GM18511 (cell line): ENCODE data around the gene SF1.

Experiments
- ATAC-seq: cut with Tn5 transposase; IDR thresholded peaks from one replicate; pipeline ENCODE4 v1.9.1; 2021; ENCODE audit warnings: mild to moderate bottlenecking, moderate library complexity; ENCODE audit not compliant: unreplicated experiment

SF1 gene

DNA sequence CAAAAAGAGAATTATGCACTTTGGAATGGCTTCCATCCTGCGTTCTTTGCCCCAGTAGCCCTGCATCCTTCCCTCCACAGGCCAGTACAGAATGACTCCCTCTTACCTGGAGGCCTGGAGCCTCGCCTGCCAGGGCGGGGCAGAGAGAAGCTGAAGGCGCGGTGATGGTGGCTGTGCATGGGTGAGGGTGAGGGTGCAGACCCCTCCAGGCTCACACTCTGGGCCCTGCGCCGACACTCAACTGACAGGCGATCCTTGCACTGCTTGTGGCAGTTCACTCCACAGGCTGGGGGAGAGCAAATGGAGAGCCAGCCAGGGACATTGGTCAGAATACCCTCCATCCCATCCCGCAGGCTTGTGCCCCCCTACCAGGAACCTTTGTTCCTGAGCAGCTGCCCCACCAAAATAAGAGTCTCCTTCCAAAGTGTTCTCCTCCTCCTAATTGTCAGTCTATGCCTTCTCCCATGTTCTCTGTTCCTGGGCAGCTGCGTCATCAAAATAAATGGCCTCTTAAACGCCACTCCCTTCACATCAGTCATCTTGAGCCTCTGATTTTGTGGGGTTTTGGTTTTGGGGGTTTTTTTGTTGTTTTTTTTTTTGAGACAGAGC is 49.5 kb downstream of the SF1 start:
- ATAC-seq = no peak

DNA sequence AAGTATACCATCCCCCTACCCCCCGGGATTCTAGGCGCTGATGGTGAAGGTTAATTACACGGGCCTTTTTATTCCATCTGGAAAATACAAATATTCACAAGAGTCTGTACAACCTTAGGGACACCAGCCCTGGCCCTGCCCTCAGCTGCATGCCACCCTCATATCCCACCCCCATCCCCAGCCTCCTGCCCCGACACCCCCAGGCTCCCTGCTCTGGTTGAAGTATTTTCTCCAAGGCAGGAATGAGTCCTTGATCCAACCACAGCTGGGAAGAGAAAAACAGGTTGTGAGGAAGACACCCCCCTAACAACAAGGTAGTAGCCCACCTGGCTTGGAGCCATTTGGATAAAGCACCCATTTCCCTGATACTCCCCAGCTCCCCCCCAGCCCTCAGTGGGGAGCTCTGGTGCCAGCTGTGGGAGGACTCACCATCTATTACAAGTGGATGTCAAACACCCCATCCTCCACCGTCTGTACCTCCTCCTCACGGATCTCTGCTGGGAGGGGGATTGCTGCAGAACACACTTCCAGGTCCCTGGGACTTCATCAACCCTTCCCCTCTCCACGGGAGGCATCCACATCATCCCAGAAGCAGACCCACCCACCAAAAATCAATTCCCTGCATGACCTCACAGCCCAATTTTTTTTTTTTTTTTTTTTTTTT is 51.3 kb downstream of the SF1 start:
- no peak for ATAC-seq

- no peak for ATAC-seq
Observed at GRCh38 chr11:64726211-64726641, 52.1 kb downstream of the SF1 start.

DNA sequence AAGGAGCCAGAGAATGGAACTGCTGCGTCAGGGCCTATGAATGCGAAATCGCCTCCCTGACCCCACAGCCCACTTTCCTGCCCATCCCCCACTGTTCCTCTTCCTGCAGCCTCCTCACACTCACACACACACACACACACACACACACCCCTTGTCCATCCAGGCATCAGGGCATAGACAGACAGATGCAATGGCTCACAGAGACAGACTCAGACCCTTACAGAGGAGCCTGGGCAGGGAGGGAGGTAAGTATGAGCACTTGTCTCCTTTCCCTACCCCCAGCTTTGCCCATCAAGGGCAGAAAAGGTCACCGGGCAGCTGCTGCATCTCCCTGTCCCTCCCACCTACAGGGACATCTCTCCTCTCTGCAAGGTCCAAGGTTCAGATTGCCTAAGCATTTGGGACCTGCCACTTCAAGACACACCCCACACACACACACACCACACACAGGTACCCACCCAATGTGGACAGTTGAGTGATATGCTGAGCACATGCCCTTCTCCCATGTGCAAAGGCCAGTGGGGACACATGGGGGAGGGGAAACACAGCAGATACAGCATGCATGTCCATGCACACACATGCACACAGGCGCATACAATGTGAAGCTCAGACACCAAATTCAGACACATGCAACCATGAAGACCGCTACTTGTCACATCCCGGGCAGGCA is 53.3 kb downstream of the SF1 start:
- no peak for ATAC-seq

- no peak for ATAC-seq
Observed at GRCh38 chr11:64723907-64724862, 54.2 kb downstream of the SF1 start.

DNA sequence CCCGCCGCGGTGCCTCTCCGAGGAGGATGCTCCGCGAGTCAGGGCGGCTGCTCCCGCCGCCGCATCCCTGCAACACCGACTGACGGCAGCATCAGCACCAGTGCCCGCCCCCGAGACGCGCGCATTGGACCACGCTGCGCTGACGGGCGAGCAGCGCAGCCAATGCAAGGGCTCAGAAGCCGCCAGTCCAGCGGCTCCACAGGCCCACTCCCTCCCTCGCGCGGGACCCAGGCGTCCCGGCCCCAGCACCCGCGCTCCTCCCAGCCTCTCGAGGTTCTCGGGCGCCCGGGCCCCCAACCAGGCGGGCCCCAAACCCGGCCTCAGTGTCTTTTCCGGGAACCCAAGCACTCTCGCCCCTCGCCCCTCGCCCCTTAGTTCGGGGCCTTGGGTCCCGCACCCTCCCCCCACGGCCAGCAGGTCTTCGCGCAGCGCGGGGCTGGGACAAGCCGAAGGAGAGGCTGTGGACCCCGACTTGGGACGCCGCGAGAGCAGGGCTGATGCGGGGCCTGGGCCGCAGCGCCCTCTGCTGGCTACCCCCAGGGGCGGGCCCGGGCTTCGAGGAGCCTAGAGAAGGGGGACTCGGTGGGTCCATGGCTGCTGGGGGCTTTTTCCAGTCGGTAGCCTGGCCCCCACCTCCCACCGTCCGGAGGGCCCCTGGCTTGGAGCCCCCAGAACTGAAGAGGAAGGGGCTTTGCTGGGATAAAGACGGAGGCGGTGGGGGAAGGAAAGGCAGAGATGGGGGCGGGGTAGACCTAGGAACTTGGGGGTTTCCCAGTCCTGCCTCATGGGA is 55.0 kb downstream of the SF1 start, which contains the start of gene NRXN2:
Gene NRXN2, minus strand, starts transcription at position 81 of the 790 bp plus-strand sequence. CDS start 9,498 bp downstream, outside the sequence.
- ATAC-seq = peak; percentile 94

DNA sequence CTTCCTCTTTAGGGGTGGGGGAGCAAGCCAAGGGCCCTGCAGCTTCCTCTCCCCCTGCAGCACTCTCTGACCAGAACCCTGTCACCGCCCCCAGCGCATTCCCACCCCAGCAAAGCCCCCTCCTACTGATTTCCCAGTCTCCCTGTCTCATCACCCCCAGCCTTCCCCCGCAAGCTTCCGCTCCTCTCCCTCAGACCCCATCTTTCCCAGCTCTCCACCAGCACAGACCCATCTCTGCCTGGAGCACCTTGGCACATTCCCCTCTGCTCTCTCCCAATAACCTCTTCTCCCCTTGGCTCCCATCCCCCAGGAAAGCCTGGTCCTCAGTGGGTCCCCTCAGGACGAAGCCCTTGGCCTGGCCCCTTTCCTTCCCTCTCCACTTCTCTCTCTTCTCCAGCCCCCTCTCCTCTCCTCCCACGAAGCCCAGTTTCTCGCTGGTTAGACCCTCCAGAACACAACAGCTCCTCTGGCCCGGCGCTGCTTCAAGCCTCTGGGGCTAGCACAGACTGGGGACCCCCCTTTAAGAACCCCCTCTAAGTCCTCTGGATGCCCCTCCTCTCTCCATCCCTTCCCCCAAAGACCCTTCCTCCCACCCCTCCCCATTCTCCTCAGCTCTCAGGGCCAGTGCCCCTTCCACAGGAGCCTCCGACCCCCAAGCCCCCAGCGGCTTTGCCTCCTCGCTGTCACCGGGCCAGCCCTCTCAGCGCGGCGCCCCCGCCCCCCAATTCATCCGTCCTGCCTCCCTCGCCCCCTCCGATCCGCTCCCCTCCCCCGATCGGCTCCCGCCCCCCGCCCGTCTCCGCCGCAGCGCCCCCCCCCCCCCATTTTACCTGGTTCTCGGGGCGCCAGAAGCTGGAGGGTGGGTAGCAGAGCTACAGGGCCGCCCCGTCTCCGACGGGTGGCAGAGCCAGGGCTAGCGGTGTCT is 55.9 kb downstream of the SF1 start:
- ATAC-seq = no peak

DNA sequence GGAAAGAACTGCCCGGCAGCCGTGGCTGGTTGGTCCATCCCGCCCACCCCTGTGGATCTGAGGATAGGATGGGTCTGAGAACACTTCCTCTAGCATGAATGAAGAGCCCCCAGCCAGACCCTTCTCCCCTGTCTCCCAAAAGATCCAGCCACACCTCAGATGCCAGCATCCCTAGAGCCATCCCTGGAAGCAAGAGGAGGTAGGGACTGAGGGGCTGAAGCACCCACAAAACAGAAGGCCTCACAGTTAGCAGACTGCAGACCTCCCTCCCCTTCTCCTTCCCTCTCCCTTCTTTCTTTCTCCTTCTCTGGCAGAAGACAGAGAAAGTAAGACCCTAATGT is 57.0 kb downstream of the SF1 start:
- ATAC-seq = no peak

DNA sequence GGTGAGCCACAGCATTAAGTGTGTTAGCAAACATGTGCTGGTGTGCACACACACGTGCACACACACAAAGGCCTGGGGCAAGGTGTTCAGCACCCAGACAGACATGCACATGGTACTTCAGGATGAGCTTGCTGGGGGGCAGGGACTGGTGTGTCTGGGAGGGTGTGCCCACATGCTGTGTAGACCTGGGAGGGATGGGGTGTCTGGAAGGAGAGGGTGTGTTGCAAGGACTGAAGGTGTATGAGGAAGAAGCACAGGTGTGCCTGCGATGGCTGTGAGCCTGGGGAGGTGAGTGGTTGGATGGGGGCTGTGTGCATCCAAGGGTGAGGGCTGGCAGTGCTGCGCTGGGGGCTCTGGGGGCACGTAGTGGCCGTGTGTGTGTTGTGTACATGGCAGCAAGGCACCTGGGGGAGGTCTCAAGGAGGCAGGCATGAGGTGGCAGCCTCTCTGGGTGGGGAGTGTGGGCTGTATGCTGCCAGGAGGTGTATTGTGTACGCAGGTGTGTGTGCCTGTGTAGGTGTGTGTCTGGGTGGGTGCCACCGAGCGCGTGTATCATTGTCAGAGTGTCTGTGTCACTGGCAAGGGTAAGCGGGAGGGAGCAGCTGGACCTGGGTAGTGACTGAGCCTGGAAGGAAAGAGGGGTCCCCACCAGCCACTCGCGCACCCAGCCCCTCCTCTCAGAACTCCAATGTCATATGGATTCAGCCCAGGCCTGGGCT is 57.5 kb downstream of the SF1 start:
- ATAC-seq = no peak

DNA sequence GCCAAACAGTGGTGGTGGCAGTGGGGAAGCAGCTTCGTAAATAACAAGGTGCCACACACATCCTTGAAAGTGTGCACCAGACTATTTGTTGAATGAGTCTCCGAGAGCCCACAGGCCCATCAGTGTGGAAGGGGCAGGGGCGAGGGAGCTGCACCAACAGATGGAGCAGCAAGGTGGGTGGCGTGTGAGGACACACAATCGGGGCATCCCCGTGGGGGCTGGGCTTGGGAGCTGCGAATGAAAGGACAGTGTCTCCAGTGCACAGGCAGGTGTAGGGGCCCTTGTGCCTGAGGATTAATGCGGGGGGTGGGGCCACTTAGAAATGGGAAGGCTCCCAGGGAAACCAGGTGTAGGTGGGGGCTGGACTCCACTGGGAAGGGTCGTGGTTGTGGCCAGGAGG is 58.2 kb downstream of the SF1 start:
- ATAC-seq = no peak

- no peak for ATAC-seq
Observed at GRCh38 chr11:64719406-64719805, 58.9 kb downstream of the SF1 start.

DNA sequence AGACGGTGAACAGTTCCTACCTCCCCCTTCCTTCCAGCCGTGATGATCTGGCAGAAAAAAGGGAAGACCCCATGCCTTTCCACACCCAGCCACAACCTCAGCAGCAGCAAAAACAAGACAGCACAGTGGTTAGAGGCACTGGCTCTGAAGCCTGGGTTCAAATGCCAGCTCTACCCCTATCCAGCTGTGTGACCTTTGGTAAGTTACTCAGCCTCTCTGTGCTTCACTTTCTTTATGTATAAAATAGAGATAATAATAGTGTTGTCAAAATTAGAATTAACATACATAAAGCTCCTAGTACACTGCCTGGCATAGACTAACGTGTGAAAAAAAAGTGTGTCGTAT is 59.6 kb downstream of the SF1 start:
- no peak for ATAC-seq

DNA sequence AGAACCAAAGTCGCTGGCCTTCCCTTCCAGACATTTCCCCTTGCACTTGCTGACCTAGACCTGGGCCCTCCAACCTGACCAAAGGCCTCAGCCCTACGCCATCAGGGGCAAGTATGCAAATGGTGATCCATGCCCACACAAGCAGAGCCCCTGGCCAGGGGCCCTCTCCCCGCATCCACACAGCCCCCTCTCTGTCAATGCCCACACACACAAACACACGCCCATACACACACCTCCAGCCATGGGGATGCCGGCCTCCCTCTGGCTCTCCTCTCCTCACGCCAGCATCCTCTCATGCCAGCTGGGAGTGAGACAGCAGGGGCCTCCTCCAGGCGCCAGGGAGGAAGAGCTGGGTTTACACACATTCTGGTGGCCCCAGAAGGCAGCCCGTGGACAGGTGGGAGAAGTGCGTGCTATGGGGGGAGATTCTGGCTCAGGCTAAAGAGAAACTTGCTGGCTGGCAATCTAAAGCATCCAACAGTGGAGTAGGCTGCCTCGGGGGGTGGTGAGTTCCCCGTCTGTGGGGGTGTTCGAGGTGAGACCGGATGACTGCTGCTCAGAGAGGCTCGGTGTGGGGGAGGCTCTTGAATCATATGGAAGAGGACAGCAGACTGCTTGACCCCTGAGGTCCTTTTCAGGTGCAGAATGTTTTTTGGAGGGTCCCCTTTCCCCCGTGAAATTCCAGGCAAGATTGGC is 60.1 kb downstream of the SF1 start:
- ATAC-seq = no peak

- no peak for ATAC-seq
Observed at GRCh38 chr11:64717268-64717578, 61.1 kb downstream of the SF1 start.

GRCh38 chr11:64716473-64717267 is 61.7 kb downstream of the SF1 start:
- ATAC-seq = no peak

DNA sequence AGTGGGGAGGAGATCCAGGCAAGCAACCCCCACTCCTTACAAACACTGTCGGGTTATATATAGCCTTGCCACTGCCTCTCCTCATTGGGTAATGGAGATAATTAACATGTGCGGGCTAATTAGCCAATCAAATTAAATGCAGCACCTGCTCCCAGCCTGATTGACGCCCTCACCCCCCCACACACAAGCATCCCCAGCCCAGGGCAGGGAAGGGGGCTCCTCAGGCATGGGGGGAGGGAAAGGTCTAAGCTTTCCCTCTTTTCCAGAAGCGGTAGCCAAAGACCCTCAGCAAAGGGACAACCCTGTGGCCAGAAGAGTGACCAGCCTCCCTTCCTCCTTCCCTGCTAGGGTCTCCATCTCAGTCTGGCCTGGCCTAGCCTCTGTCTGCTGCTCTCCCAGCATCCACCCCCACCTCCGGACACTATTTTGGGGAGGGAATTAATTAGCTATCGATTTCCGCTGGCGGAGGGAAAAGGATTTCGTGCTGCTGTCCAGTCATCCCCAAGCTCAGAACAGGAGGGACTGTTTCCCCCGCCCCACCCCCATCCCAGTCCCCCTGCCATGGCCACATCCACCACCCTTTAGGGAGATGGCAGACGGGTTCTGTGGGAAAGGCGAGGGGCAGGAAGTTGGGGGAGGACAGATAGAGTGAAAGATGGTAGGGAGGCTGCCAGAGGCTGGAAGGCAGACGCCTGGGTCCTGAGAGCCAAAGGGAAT is 62.4 kb downstream of the SF1 start:
- ATAC-seq = no peak

- no peak for ATAC-seq
Observed at GRCh38 chr11:64715110-64715509, 63.2 kb downstream of the SF1 start.
